H9 (cell line): ENCODE measurements around the gene KRTAP19-5. TPM values are rescaled to one million over a fixed set of nuclear protein-coding genes. Genes with fewer than 3 reads are reported as not detected.
A peak's percentile ranks its signal among the peaks of the same experiment; 100 is the strongest.

ENCODE experiments used
- DNase-seq: peaks from one replicate; pipeline ENCODE4 v3.0.0-alpha.2; 2017
- H2AFZ ChIP-seq: one replicate; pipeline ENCODE4 v1.6.1; 2013; ENCODE audit warnings: mild to moderate bottlenecking, low read length, control low read depth, moderate library complexity
- H2AK5ac ChIP-seq: 2 replicates; pipeline ENCODE4 v1.6.1; 2013; ENCODE audit warnings: low read length, control low read depth, mixed read lengths; ENCODE audit not compliant: insufficient read length
- H2BK120ac ChIP-seq: one replicate; pipeline ENCODE4 v1.6.1; 2013; ENCODE audit warnings: low read depth, mild to moderate bottlenecking, low read length, control low read depth, inconsistent platforms; ENCODE audit not compliant: poor library complexity, severe bottlenecking
- H2BK12ac ChIP-seq: 2 replicates; pipeline ENCODE4 v1.6.1; 2013; ENCODE audit warnings: low read length, control low read depth, mixed read lengths, low read depth; ENCODE audit not compliant: insufficient read length
- H2BK15ac ChIP-seq: 2 replicates; pipeline ENCODE4 v1.6.1; 2013; ENCODE audit warnings: low read depth, low read length, control low read depth
- H2BK20ac ChIP-seq: one replicate; pipeline ENCODE4 v1.6.1; 2013; ENCODE audit warnings: low read depth, mild to moderate bottlenecking, low read length, control low read depth, inconsistent platforms; ENCODE audit not compliant: poor library complexity, severe bottlenecking
- H2BK5ac ChIP-seq: 2 replicates; pipeline ENCODE4 v1.6.1; 2013; ENCODE audit warnings: low read length, control low read depth, mixed read lengths; ENCODE audit not compliant: insufficient read length
- H3K14ac ChIP-seq: 2 replicates; pipeline ENCODE4 v1.6.1; 2013; ENCODE audit warnings: low read length, control low read depth; ENCODE audit not compliant: insufficient read depth
- H3K18ac ChIP-seq: 2 replicates; pipeline ENCODE4 v1.6.1; 2013; ENCODE audit warnings: low read depth, mild to moderate bottlenecking, mixed read lengths, low read length, control low read depth; ENCODE audit not compliant: insufficient read length
- H3K23ac ChIP-seq: 2 replicates; pipeline ENCODE4 v1.6.1; 2013; ENCODE audit warnings: low read length, control low read depth, mixed read lengths, low read depth; ENCODE audit not compliant: insufficient read length
- H3K23me2 ChIP-seq: 2 replicates; pipeline ENCODE4 v1.6.1; 2013; ENCODE audit warnings: low read depth, mild to moderate bottlenecking, mixed read lengths, low read length, control low read depth; ENCODE audit not compliant: insufficient read length, poor library complexity, severe bottlenecking
- H3K27ac ChIP-seq: 2 replicates; pipeline ENCODE4 v1.5.1; 2013; ENCODE audit warnings: low read length, control low read depth, mixed read lengths, low read depth; ENCODE audit not compliant: insufficient read length
- H3K27me3 ChIP-seq: 2 replicates; pipeline ENCODE4 v1.6.1; 2013; ENCODE audit warnings: low read length, control low read depth, inconsistent platforms; ENCODE audit not compliant: insufficient read depth
- H3K4ac ChIP-seq: 2 replicates; pipeline ENCODE4 v1.6.1; 2013; ENCODE audit warnings: low read depth, mild to moderate bottlenecking, control low read depth, inconsistent platforms, low read length, moderate library complexity
- H3K4me1 ChIP-seq: 2 replicates; pipeline ENCODE4 v1.6.1; 2013; ENCODE audit warnings: low read length, control low read depth, inconsistent platforms; ENCODE audit not compliant: insufficient read depth
- H3K4me2 ChIP-seq: 2 replicates; pipeline ENCODE4 v1.6.1; 2013; ENCODE audit warnings: low read length, control low read depth, mixed read lengths; ENCODE audit not compliant: insufficient read length, insufficient read depth
- H3K56ac ChIP-seq: 2 replicates; pipeline ENCODE4 v1.6.1; 2013; ENCODE audit warnings: low read depth, mild to moderate bottlenecking, mixed read lengths, low read length, control low read depth; ENCODE audit not compliant: insufficient read length
- H3K79me1 ChIP-seq: 2 replicates; pipeline ENCODE4 v1.6.1; 2013; ENCODE audit warnings: low read depth, mild to moderate bottlenecking, moderate library complexity, low read length, control low read depth, inconsistent platforms; ENCODE audit not compliant: insufficient read depth, poor library complexity, severe bottlenecking
- H3K79me2 ChIP-seq: 2 replicates; pipeline ENCODE4 v1.6.1; 2013; ENCODE audit warnings: low read length, control low read depth, inconsistent platforms; ENCODE audit not compliant: insufficient read depth
- H3K9ac ChIP-seq: 2 replicates; pipeline ENCODE4 v1.6.1; 2013; ENCODE audit warnings: low read length, control low read depth, mixed read lengths; ENCODE audit not compliant: insufficient read length; ENCODE audit errors: extremely low read depth
- H3K9me3 ChIP-seq: one replicate; pipeline ENCODE4 v1.6.1; 2013; ENCODE audit warnings: low read depth, low read length, inconsistent platforms; ENCODE audit not compliant: control insufficient read depth
- H3T11ph ChIP-seq: one replicate; pipeline ENCODE4 v1.6.1; 2013; ENCODE audit warnings: mild to moderate bottlenecking, low read length, control low read depth, inconsistent platforms
- H4K20me1 ChIP-seq: one replicate; pipeline ENCODE4 v1.6.1; 2013; ENCODE audit not compliant: control insufficient read depth, insufficient read length, insufficient read depth
- H4K5ac ChIP-seq: 2 replicates; pipeline ENCODE4 v1.6.1; 2013; ENCODE audit warnings: low read depth, mild to moderate bottlenecking, mixed read lengths, low read length, control low read depth; ENCODE audit not compliant: insufficient read length
- H4K8ac ChIP-seq: replicated peaks from 2 replicates; pipeline ENCODE4 v1.6.1; 2013; ENCODE audit warnings: low read length, control low read depth, mixed read lengths, low read depth; ENCODE audit not compliant: insufficient read length
- H4K91ac ChIP-seq: 2 replicates; pipeline ENCODE4 v1.6.1; 2013; ENCODE audit warnings: low read depth, mild to moderate bottlenecking, moderate library complexity, mixed read lengths, low read length, control low read depth; ENCODE audit not compliant: insufficient read length
- H3K27ac Mint-ChIP-seq, 3 experiments: 2 replicates in 2 of 3; 3 replicates in 1 of 3; pipeline ENCODE4 v1.8.0; 2020 to 2021; ENCODE audit warnings: mixed read lengths in 3 of 3, mild to moderate bottlenecking in 1 of 3, moderate library complexity in 1 of 3
- H3K27me3 Mint-ChIP-seq: 2 replicates; pipeline ENCODE4 v1.8.0; 2021; ENCODE audit warnings: low read depth, mild to moderate bottlenecking, moderate library complexity, mixed read lengths
- H3K36me3 Mint-ChIP-seq, 3 experiments: 2 replicates in 2 of 3; 3 replicates in 1 of 3; pipeline ENCODE4 v1.8.0; 2020 to 2021; ENCODE audit warnings: low read depth in 3 of 3, mixed read lengths in 3 of 3; ENCODE audit not compliant: insufficient read depth in 1 of 3
- H3K4me1 Mint-ChIP-seq, 2 experiments: 2 replicates each; pipeline ENCODE4 v1.8.0; 2020; ENCODE audit warnings: mixed read lengths in 2 of 2
- H3K4me3 Mint-ChIP-seq, 2 experiments: 2 replicates in 1 of 2; 3 replicates in 1 of 2; pipeline ENCODE4 v1.8.0; 2020 to 2021; ENCODE audit warnings: mild to moderate bottlenecking in 2 of 2, mixed read lengths in 2 of 2, moderate library complexity in 1 of 2
- H3K9me3 Mint-ChIP-seq, 2 experiments: 2 replicates in 1 of 2; 3 replicates in 1 of 2; pipeline ENCODE4 v1.8.0; 2020; ENCODE audit warnings: mild to moderate bottlenecking in 2 of 2, mixed read lengths in 2 of 2, moderate library complexity in 1 of 2
- CTCF ChIP-seq: fragments of 200-600 bp; sonication (generic); conservative IDR thresholded peaks from 3 replicates; pipeline ENCODE4 v1.8.0; 2021; ENCODE audit warnings: antibody characterized with exemption, mild to moderate bottlenecking
- WGBS: extraction: QIAGEN DNeasy Blood & Tissue Kit; methylation state at CpG from one replicate; pipeline ENCODE4 v1.1.7; 2013; ENCODE audit warnings: missing lambda C conversion rate, low lambda C conversion rate, mixed read lengths; ENCODE audit not compliant: insufficient read length; ENCODE audit errors: extremely low coverage; 5-methylcytosine and 5-hydroxymethylcytosine counted together
- total RNA-seq: library from RNA; stranded (reverse); gene quantifications from 2 replicates; pipeline ENCODE4 v1.2.1, GENCODE V29; 2021

KRTAP19-5 gene
- total RNA-seq, 1 experiment from 2014 or later = not detected

DNA sequence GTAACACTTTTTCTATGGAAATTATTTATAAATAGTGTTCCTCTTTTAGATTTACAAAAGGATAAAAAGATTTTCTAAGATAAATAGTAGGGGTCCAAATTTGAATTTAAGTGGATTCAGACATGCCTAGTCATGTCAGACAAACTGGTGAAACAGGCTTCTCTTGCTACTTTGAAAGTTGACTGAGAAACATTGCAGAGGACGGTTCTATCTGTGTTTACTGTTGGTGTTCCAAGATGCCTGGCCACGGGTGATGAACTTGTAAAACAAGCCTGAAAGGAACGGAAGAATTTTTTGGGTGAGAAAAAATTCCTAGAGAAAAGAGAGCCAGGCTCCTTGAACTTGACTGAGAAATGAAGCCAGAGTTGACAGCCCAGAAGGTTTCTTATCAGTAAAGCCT, 23.9 kb downstream of the KRTAP19-5 start:
- H3K27me3 Mint-ChIP-seq = no peaks in the 10 kb centered on the region
- no peaks in the 10 kb centered on the region for H3K36me3 Mint-ChIP-seq
- Histone ChIP-seq H2AK5ac (no peak overlapping the region), H3K56ac (no peak overlapping the region), H3K9me3 (no peaks in the 10 kb centered on the region), H2BK5ac (no peak overlapping the region), H3K23ac (no peak overlapping the region), H4K8ac (no peak overlapping the region), H3K79me1 (no peaks in the 10 kb centered on the region), H2AFZ (peak overlapping the region; percentile 8), H2BK12ac (no peak overlapping the region), H3K23me2 (no peaks in the 10 kb centered on the region), H3K4ac (no peak overlapping the region), H2BK120ac (no peak overlapping the region), H3K27me3 (no peaks in the 10 kb centered on the region), H3K18ac (no peak overlapping the region), H4K5ac (no peak overlapping the region), H3K9ac (no peak overlapping the region), H3K79me2 (no peaks in the 10 kb centered on the region), H3K4me1 (no peaks in the 10 kb centered on the region), H4K20me1 (no peaks in the 10 kb centered on the region), H4K91ac (no peak overlapping the region), H3T11ph (no peak overlapping the region), H3K14ac (no peak overlapping the region), H2BK15ac (no peak overlapping the region), H3K4me2 (no peak overlapping the region), H2BK20ac (no peak overlapping the region), H3K27ac (no peak overlapping the region)
- H3K27ac Mint-ChIP-seq = no peak overlapping the region
- no CpG with 5 or more reads among the region's 3 CpGs for WGBS
- DNase-seq = no peak
- H3K4me1 Mint-ChIP-seq = no peaks in the 10 kb centered on the region
- no peak for TF ChIP-seq CTCF
- no peak overlapping the region for H3K4me3 Mint-ChIP-seq
- no peaks in the 10 kb centered on the region for H3K9me3 Mint-ChIP-seq
